GM12872 (cell line): ENCODE results near the gene OGN.

Source experiments
- CTCF ChIP-seq: IDR thresholded peaks from 3 replicates; pipeline ENCODE4 v1.5.1; 2011; ENCODE audit warnings: low read depth, mild to moderate bottlenecking, low read length, moderate library complexity; ENCODE audit not compliant: insufficient read depth

OGN gene

GRCh38 chr9:92333282-92333634 is 71.1 kb downstream of the OGN start:
- TF ChIP-seq CTCF = no peak
